ENCODE results near the gene ATF6.

DNA sequence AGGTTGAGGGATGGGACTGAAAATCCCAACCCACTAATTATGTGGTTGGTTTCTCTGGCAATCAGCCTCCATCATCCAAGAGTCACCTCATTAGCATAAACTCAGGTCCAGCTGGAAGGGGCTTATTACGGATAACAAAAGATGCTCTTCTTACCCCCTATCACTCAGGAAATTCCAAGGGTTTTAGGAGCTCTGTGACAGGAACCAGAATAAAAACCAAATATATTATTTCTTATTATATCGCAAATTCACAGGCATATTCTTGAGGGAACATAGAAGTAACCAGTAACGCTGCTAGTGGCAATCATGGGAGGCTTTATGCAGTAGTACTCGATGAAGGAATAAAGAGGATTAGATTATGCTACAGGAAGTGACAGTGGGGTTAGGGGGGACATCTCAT, 59.7 kb downstream of the ATF6 start:
- TF ChIP-seq, protein P1, sequence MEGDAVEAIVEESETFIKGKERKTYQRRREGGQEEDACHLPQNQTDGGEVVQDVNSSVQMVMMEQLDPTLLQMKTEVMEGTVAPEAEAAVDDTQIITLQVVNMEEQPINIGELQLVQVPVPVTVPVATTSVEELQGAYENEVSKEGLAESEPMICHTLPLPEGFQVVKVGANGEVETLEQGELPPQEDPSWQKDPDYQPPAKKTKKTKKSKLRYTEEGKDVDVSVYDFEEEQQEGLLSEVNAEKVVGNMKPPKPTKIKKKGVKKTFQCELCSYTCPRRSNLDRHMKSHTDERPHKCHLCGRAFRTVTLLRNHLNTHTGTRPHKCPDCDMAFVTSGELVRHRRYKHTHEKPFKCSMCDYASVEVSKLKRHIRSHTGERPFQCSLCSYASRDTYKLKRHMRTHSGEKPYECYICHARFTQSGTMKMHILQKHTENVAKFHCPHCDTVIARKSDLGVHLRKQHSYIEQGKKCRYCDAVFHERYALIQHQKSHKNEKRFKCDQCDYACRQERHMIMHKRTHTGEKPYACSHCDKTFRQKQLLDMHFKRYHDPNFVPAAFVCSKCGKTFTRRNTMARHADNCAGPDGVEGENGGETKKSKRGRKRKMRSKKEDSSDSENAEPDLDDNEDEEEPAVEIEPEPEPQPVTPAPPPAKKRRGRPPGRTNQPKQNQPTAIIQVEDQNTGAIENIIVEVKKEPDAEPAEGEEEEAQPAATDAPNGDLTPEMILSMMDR (IDR thresholded peaks at IDR 0.05) = no peak
- TF ChIP-seq POLR2A (IDR thresholded peaks at IDR 0.05) (no peak), POLR2AphosphoS5 (IDR thresholded peaks at IDR 0.05) (no peak)

Measured in breast epithelium (tissue), 3 donors.